UCSD-AML1 (cell line): ENCODE measurements around the gene VTA1.
"Not testable (repeated sequence)": the region's sequence is repeated elsewhere in the genome, so short reads cannot be mapped to it uniquely, and the experiment has no call there.

Experiments used
- DNase-seq: peaks from one replicate; lab custom pipeline; 2025; ENCODE audit not compliant: unreplicated experiment; lab: John Stamatoyannopoulos, UW

The VTA1 gene

DNA sequence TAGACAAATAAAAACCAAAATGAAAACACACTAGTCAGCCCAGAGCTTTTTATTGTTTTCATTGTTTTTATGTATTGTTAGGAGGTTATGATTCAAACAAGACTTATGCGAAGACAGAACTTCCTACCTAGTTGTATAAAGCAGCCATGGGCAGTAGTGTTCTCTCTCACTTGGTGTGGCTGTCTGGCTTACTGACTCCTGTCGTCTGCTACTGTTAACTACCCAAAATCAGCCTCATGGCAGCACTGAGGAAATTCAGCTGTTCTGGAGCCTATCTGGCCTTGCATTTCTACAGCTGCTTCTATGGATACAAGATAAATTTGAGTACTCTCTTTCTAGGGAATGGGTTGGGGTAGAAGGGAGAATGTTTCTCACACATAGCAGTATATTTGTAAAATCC is 20.4 kb downstream of the VTA1 start:
- DNase-seq = no peak

- no peak for DNase-seq
Observed at GRCh38 chr6:142171351-142171750, 24.3 kb downstream of the VTA1 start.

DNA sequence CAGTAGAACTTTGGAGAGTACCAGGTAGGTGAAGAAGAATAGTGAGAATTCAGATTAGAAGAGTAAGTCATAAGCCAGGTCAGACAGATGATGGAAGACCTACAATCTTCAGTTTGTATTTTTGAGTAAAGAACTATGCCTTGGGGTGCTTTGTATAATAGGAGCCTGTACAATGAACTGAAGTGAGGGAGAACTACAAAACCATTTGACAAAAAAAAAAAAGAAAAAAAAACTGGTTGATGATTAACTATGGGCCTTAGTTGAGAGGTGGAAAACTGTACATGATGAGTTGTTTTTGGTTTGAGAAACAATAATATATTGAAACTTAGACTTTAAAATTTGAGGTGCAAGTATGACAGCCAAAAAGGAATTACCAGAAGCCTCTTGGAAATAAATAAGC is 25.7 kb downstream of the VTA1 start:
- DNase-seq = no peak

GRCh38 chr6:142173980-142174379 is 26.9 kb downstream of the VTA1 start:
- DNase-seq = no peak

DNA sequence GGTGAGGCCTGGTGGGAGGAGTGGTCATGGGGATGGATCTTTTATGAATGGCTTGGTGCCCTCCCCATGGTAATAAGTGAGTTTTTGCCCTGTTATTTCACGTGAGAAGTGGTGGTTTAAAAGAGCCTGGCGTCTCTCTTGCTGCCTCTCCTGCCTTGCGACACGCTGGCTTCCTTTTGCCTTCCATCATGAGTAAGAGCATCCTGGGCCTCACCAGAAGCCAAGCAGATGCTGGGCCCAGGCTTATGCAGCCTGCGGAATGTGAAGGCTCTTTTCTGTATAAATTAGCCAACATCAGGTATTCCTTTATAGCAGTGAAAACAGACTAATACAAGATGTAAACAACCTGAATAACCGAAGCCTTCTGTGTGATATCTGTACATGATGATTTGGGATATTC is 27.6 kb downstream of the VTA1 start:
- DNase-seq = no peak

- no peak for DNase-seq
Observed at GRCh38 chr6:142178129-142178528, 31.1 kb downstream of the VTA1 start.

GRCh38 chr6:142182004-142182403 is 34.9 kb downstream of the VTA1 start:
- DNase-seq = no peak

- no peak for DNase-seq
Observed at GRCh38 chr6:142183351-142183750, 36.3 kb downstream of the VTA1 start.

- DNase-seq = no peak
Observed at GRCh38 chr6:142184307-142184706, 37.2 kb downstream of the VTA1 start.

DNA sequence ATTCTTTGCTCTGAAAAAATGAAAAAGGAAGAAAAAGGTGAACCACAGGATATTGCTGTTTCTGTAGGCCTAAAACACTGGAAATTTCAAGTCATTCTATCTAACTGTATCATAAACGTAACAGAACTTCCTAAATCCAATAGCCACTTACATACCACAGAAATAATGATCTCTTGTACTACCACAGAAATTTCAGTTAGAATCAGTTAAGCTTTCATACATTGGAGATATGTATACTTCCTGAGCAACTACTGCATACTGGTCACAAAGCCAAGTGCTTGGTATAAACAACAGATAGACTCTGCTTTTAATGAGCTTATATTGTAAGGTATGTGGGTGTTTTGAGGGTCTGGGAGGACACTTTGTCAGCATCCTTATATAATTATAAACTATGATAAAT is 38.6 kb downstream of the VTA1 start:
- DNase-seq = no peak

DNA sequence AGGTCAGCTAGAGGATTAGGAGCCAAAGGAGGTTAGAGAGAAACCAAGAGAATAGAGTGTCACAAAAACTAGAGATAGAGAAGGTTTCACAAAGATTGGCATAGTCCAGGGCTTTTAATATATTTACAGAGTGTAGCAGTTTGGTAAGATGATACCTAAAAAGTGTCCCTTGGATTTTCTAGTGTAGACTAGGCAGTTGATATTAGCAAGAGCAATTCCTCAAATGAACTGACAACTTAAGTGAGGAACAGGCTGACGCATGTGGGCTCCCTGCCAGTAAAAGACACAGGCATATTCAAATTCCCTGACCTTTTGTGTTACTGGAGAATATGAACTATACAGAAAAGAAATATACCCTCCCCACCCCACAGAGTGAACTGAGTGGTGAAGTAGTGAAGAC is 40.1 kb downstream of the VTA1 start:
- DNase-seq = no peak

- not testable (repeated sequence) for DNase-seq
Observed at GRCh38 chr6:142188341-142188740, 41.3 kb downstream of the VTA1 start.

DNA sequence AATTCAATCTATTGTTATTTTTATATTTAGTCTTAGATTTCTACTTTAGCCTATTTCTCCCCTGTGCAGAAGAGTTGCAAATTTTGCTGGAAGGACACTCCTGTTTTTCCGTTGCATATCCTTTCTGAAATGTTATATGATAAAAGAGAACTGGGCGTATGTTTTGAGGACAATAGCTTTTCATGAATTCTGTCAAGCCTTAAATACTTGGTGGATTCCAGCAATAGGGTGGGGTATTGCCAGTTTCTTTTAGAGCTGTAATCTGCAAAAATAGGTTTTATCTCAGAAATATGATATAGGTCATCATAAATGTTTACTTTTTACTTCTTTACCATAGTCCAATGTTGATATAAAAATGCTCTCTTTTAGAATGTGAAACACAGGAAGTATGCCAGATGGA is 42.0 kb downstream of the VTA1 start:
- DNase-seq = no peak

- no peak for DNase-seq
Observed at GRCh38 chr6:142192343-142192742, 45.3 kb downstream of the VTA1 start.

DNA sequence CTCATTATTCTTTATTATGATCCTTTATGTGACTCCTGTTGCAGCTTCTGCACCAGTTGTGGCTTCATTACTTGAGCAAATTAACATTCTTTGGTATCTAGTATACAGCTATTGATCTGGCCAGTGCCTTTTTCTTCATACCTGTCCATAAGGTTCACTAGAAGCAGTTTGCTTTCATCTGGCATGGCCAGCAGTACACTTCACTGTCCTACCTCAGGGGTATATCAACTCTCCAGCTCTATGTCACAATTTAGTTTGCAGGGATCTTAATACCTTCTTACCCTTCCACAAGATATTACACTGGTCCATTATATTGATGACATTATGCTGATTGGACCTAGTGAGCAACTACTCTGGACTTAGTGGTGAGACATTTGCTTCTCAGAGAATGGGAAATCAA is 46.6 kb downstream of the VTA1 start:
- no peak for DNase-seq

DNA sequence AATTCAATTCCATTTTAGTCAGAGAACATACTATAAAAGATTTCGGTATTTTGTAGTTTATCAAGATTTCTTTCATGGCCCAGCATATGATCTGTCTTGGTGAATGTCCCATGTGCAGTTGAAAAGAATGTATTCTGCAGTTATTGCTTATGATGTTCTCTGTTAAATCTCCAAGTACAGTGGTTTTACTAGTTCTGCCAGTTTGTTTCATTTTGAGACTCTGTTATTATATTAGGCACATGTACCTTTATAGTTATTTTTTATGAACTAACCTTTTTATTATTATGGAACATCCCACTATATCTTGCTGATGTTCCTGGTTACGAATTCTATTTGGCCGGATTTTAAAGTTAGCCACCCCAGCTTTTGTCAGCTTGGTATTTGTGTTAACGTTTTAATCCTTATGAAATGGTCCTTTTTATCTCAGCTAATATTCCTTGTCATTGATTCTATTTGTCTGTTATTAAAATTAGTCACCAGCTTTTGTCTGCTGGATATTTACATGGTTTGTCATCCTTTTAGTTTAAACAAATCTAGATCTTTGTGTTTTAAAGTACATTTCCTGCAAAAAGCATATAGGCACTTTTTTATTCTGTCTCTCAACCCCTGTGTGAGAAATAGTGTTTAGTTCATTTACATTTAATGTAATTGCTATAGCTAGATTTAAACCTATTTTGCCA is 48.9 kb downstream of the VTA1 start:
- no peak for DNase-seq

GRCh38 chr6:142200846-142201628 is 54.0 kb downstream of the VTA1 start:
- no peak for DNase-seq

DNA sequence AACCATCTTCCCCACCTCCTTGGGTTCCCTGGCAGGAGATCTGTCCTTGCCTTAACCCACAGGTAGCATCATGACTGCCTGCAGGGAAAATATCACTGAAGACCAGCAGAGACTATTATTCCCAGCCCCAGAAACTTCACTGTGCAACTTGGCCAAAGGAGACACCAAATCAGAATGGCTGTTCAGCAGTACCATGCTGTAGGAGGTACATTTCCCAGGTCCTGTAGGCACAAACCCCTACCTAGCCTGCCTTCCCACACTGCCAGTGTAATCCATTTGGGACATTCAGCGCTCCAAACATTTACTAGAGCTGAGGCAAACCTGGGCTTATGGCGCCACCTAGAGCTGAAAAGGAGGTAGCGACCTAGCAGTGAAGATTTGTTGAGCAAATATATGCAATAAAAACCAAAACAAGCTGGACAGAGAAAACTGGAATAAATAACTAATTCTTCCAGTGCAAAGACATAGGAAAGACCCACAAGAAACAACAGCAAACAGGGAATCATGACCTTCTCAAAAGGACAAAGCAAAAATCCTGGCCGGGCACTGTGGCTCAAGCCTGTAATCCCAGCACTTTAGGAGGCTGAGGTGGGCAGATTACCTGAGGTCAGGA is 60.3 kb downstream of the VTA1 start:
- DNase-seq = peak; percentile 28

- no peak for DNase-seq
Observed at GRCh38 chr6:142210606-142211005, 63.5 kb downstream of the VTA1 start.

GRCh38 chr6:142213402-142213801 is 66.3 kb downstream of the VTA1 start:
- no peak for DNase-seq

DNA sequence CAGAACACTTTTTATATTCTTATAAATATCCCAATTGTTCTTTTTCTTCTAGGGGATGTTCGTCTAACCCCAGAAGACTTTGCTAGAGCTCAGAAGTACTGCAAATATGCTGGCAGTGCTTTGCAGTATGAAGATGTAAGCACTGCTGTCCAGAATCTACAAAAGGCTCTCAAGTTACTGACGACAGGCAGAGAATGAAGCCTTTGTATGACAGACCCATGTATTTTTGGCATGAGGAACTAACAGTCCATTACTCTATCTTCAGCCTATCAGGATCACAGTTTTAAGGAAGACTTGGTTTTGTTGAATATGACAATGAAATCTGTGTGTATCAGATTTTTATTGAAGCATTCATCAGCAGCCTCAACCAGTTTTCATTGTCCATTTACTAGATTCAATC is 71.4 kb downstream of the VTA1 start:
- DNase-seq = no peak

DNA sequence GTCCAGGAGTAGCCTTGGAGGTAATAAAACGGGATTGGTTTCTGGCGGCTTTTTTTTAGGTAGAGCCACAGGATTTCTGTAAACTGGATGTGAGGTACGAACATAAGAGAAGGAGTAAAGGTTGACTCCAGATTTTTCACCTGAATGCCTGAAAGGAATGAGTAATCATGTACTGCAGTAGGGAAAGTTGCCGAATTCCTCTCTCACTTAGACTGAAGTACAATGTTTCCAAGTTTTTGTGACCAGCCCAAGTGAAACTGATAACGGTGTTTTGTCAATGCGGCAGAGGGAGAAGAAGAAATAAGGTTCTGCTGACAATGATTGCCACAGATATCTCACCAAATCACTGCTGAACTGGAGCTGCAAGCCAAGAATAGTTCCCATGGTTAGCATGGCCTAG is 75.0 kb downstream of the VTA1 start:
- DNase-seq = no peak
